ENCODE measurements around the gene MSLN. TPM values are rescaled to one million over a fixed set of nuclear protein-coding genes. Genes with fewer than 3 reads are reported as not detected.
A peak's percentile ranks its signal among the peaks of the same experiment; 100 is the strongest.

The MSLN gene
- total RNA-seq, 6 experiments from 2014 or later: 0.25 TPM; not detected in 5

GRCh38 chr16:805474-805873 lies 44.9 kb downstream of the MSLN start:
- WGBS (ENCODE audit: insufficient coverage, low coverage, low lambda C conversion rate, missing lambda C conversion rate): no CpG with 5 or more reads among the region's 17 CpGs
- peaks cover 0 to 5% (median 0%) of the 10 kb centered on the region in 4 donors for H3K4me1 ChIP-seq
- ATAC-seq (no peak), DNase-seq (no peak)
- no peak overlapping the region for H3K27ac ChIP-seq
- no peaks in the 10 kb centered on the region for H3K27me3 ChIP-seq
- H3K9me3 ChIP-seq: no peaks in the 10 kb centered on the region
- TF ChIP-seq POLR2A (IDR thresholded peaks at IDR 0.05): no peak
- TF ChIP-seq CTCF (IDR thresholded peaks at IDR 0.05): no peak
- intact Hi-C loops (cut with DNase I): no loop called here
- no peaks in the 10 kb centered on the region for H3K36me3 ChIP-seq
- no peak overlapping the region for H3K4me3 ChIP-seq

GRCh38 chr16:807347-808084 lies 47.0 kb downstream of the MSLN start:
- intact Hi-C loops (cut with DNase I): no loop called here
- no peaks in the 10 kb centered on the region for H3K36me3 ChIP-seq
- no peaks in the 10 kb centered on the region for H3K9me3 ChIP-seq
- peaks cover 0 to 5% (median 0%) of the 10 kb centered on the region in 4 donors for H3K4me1 ChIP-seq
- H3K4me3 ChIP-seq: peak overlapping the region; percentile 70 to 93 (median 78)
- DNase-seq (peak; percentile 94 to 95 (median 95)), ATAC-seq (peak; percentile 98 to 99 (median 98))
- TF ChIP-seq POLR2A (IDR thresholded peaks at IDR 0.05) (peak; percentile 72), CTCF (IDR thresholded peaks at IDR 0.05) (no peak)
- 23% methylated on average over 19 of the region's 80 CpGs for WGBS (ENCODE audit: insufficient coverage, low coverage, low lambda C conversion rate, missing lambda C conversion rate)
- H3K27ac ChIP-seq: peak overlapping the region; percentile 76 to 86 (median 76)
- no peaks in the 10 kb centered on the region for H3K27me3 ChIP-seq

GRCh38 chr16:808085-808386 lies 47.5 kb downstream of the MSLN start:
- H3K36me3 ChIP-seq: no peaks in the 10 kb centered on the region
- no peaks in the 10 kb centered on the region for H3K27me3 ChIP-seq
- intact Hi-C loops (cut with DNase I): no loop called here
- TF ChIP-seq POLR2A (IDR thresholded peaks at IDR 0.05): no peak
- TF ChIP-seq CTCF (IDR thresholded peaks at IDR 0.05): no peak
- H3K27ac ChIP-seq: peak overlapping the region in 1 of 3 donors; percentile 76
- peaks cover 0 to 5% (median 0%) of the 10 kb centered on the region in 4 donors for H3K4me1 ChIP-seq
- DNase-seq (no peak), ATAC-seq (no peak)
- peak overlapping the region; percentile 70 to 93 (median 78) for H3K4me3 ChIP-seq
- WGBS (ENCODE audit: insufficient coverage, low coverage, low lambda C conversion rate, missing lambda C conversion rate): 12% methylated on average over 5 of the region's 19 CpGs
- no peaks in the 10 kb centered on the region for H3K9me3 ChIP-seq

- Histone ChIP-seq H3K36me3 (no peaks in the 10 kb centered on the region), H3K4me1 (no peaks in the 10 kb centered on the region), H3K27me3 (no peaks in the 10 kb centered on the region), H3K9me3 (no peaks in the 10 kb centered on the region), H3K4me3 (no peak overlapping the region), H3K27ac (no peak overlapping the region)
- DNase-seq (peak in 1 of 3 donors; percentile 45), ATAC-seq (peak; percentile 47 to 71 (median 54))
- 27% methylated on average over 3 of the region's 67 CpGs for WGBS (ENCODE audit: insufficient coverage, low coverage, low lambda C conversion rate, missing lambda C conversion rate)
- intact Hi-C loops (cut with DNase I): loop anchor here in 1 of 2 donors (5.0 kb wide), 1 partner anchor 239 kb away; no protein-coding TSS in a partner anchor
- TF ChIP-seq POLR2A (IDR thresholded peaks at IDR 0.05) (no peak), CTCF (IDR thresholded peaks at IDR 0.05) (peak; percentile 29 to 44 (median 40))
These were observed 52.8 kb downstream of the MSLN start for GRCh38 chr16:813204-813915.
